PC-9 (cell line): ENCODE measurements around the gene SOD2. TPM values are rescaled to one million over a fixed set of nuclear protein-coding genes. Genes with fewer than 3 reads are reported as not detected.
A peak's percentile ranks its signal among the peaks of the same experiment; 100 is the strongest.
"Not testable (repeated sequence)": the region's sequence is repeated elsewhere in the genome, so short reads cannot be mapped to it uniquely, and the experiment has no call there.

Experiments used
- BruUV-seq: library from RNA; stranded (reverse); fragments of 400-500 nt; replicated peaks from 2 replicates; lab custom pipeline; 2021; lab: Mats Ljungman, UMichigan
- CTCF ChIA-PET: fragments of 300-600 bp; sonication (Branson Sonifier 250); formaldehyde crosslinking; loops from one replicate; lab custom pipeline; 2022; ENCODE audit warnings: antibody characterized with exemption; lab: Charles Lee
- POLR2A ChIA-PET: fragments of 300-600 bp; sonication (Branson Sonifier 250); formaldehyde crosslinking; loops from one replicate; lab custom pipeline; 2022; ENCODE audit warnings: antibody characterized with exemption; ENCODE audit not compliant: unreplicated experiment; lab: Charles Lee
- DNase-seq, 2 experiments: peaks; one replicate each; pipeline versions ENCODE4 v3.0.0 to v3.0.0-alpha.2; 2015 to 2022; ENCODE audit warnings: mixed read lengths in 1 of 2
- H2AFZ ChIP-seq: fragments of 200-600 bp; sonication (generic); 2 replicates; pipeline ENCODE4 v1.8.1; 2017; ENCODE audit warnings: antibody characterized with exemption
- H3F3A ChIP-seq: fragments of 200-600 bp; sonication (generic); 2 replicates; pipeline ENCODE4 v1.8.1; 2017; ENCODE audit warnings: antibody characterized with exemption, mild to moderate bottlenecking, low read depth; ENCODE audit not compliant: insufficient read depth
- H3K27ac ChIP-seq: fragments of 200-600 bp; sonication (generic); 2 replicates; pipeline ENCODE4 v1.6.1; 2016; ENCODE audit warnings: mixed run types
- H3K27me3 ChIP-seq: fragments of 200-600 bp; sonication (generic); 2 replicates; pipeline ENCODE4 v1.6.1; 2016; ENCODE audit warnings: low read depth, mixed run types; ENCODE audit not compliant: insufficient read depth
- H3K36me3 ChIP-seq: fragments of 200-600 bp; sonication (generic); 2 replicates; pipeline ENCODE4 v1.6.1; 2016; ENCODE audit warnings: low read depth, mixed run types
- H3K4me1 ChIP-seq: fragments of 200-600 bp; sonication (generic); replicated peaks from 2 replicates; pipeline ENCODE4 v1.6.1; 2016; ENCODE audit warnings: mixed run types; ENCODE audit not compliant: insufficient read depth
- H3K4me2 ChIP-seq: fragments of 200-600 bp; sonication (generic); 2 replicates; pipeline ENCODE4 v1.6.1; 2017; ENCODE audit warnings: mixed run types
- H3K4me3 ChIP-seq: fragments of 200-600 bp; sonication (generic); 2 replicates; pipeline ENCODE4 v1.6.1; 2016; ENCODE audit warnings: mixed run types
- H3K79me2 ChIP-seq: fragments of 200-600 bp; sonication (generic); 2 replicates; pipeline ENCODE4 v1.6.1; 2017; ENCODE audit warnings: low read depth, mixed run types
- H3K9me2 ChIP-seq: fragments of 200-600 bp; sonication (generic); 2 replicates; pipeline ENCODE4 v1.8.1; 2017; ENCODE audit warnings: mild to moderate bottlenecking; ENCODE audit not compliant: insufficient read depth
- H3K9me3 ChIP-seq: fragments of 200-600 bp; sonication (generic); 2 replicates; pipeline ENCODE4 v1.8.1; 2016; ENCODE audit warnings: low read depth; ENCODE audit not compliant: insufficient read depth
- H4K20me1 ChIP-seq: fragments of 200-600 bp; sonication (generic); 2 replicates; pipeline ENCODE4 v1.8.1; 2017; ENCODE audit not compliant: insufficient read depth
- EZH2 ChIP-seq: fragments of 200-600 bp; sonication (generic); IDR thresholded peaks from 2 replicates; pipeline ENCODE4 v1.8.0; 2017; ENCODE audit warnings: antibody characterized with exemption, low read depth
- intact Hi-C: fragments of 100-400 bp; cut with micrococcal nuclease; formaldehyde crosslinking; loops from one replicate; pipeline ENCODE4 v1.10.0; 2022; ENCODE audit not compliant: unreplicated experiment
- total RNA-seq: library from RNA; stranded (reverse); gene quantifications from 2 replicates; pipeline ENCODE4 v1.2.3, GENCODE V29; 2021
- TF ChIP-seq, protein P1 (sequence below): fragments of 200-600 bp; sonication (generic); conservative IDR thresholded peaks from 2 replicates; pipeline ENCODE4 v1.6.1; 2017; ENCODE audit warnings: mixed run types, antibody characterized with exemption, mild to moderate bottlenecking, moderate library complexity

The SOD2 gene
- total RNA-seq, 1 experiment from 2014 or later, result 63.3 TPM

GRCh38 chr6:159691133-159691962 lies 1.7 kb downstream of the SOD2 start:
- no TSS peak for BruUV-seq
- Histone ChIP-seq H3K36me3 (0 out of 2 replicates have a peak, but pooled peaks cover 6% of the 10 kb centered on the region), H3K4me1 (peaks cover 23% of the 10 kb centered on the region), H3K4me2 (peak overlapping the region; percentile 99), H3K79me2 (peaks cover 20% of the 10 kb centered on the region), H3K27me3 (no peaks in the 10 kb centered on the region), H3K27ac (peak overlapping the region; percentile 42; the same call in 1 of the 2 replicates), H2AFZ (peak overlapping the region; percentile 74), H3K9me3 (no peaks in the 10 kb centered on the region), H4K20me1 (no peaks in the 10 kb centered on the region), H3K9me2 (no peaks in the 10 kb centered on the region), H3K4me3 (peak overlapping the region; percentile 97; the same call in 1 of the 2 replicates), H3F3A (0 out of 2 replicates have a peak, but pooled peaks cover 14% of the 10 kb centered on the region)
- intact Hi-C loops, result loop anchor here (2.0 to 10.0 kb wide), 3 partner anchors 161 to 763 kb away; no protein-coding TSS in a partner anchor
- peak in 1 of 2 experiments; percentile 77 for DNase-seq
- CTCF ChIA-PET, result interaction anchor here (0.7 to 0.8 kb wide), 2 partner anchors 37 to 160 kb away, joined by 3 to 4 read pairs; no protein-coding TSS in a partner anchor
- TF ChIP-seq, protein P1, sequence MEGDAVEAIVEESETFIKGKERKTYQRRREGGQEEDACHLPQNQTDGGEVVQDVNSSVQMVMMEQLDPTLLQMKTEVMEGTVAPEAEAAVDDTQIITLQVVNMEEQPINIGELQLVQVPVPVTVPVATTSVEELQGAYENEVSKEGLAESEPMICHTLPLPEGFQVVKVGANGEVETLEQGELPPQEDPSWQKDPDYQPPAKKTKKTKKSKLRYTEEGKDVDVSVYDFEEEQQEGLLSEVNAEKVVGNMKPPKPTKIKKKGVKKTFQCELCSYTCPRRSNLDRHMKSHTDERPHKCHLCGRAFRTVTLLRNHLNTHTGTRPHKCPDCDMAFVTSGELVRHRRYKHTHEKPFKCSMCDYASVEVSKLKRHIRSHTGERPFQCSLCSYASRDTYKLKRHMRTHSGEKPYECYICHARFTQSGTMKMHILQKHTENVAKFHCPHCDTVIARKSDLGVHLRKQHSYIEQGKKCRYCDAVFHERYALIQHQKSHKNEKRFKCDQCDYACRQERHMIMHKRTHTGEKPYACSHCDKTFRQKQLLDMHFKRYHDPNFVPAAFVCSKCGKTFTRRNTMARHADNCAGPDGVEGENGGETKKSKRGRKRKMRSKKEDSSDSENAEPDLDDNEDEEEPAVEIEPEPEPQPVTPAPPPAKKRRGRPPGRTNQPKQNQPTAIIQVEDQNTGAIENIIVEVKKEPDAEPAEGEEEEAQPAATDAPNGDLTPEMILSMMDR, result peak; percentile 82
- no peak for TF ChIP-seq EZH2
- POLR2A ChIA-PET, result interaction anchor here (0.7 kb wide), 1 partner anchor 292 kb away, joined by 10 read pairs; no protein-coding TSS in a partner anchor

DNA sequence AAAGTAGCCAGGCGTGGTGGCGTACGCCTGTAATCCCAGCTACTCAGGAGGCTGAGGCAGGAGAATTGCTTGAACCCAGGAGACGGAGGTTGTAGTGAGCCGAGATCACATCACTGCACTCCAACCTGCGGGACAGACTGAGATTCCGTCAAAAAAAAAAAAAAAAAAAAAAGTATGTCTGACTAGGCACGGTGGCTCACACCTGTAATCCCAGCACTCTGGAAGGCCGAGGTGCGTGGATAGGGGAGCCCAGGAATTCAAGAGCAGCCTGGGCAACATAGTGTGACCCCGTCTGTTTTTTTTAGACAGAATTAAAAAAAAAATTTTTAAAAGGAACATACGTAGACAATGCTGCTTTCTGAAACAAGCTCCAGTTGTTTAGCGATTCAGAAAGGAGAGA lies 2.9 kb downstream of the SOD2 start:
- DNase-seq, H2AFZ ChIP-seq, H3K27me3 ChIP-seq, H3K36me3 ChIP-seq, H3K27ac ChIP-seq, BruUV-seq, H4K20me1 ChIP-seq, H3K4me3 ChIP-seq, POLR2A ChIA-PET, H3K9me2 ChIP-seq, H3K4me2 ChIP-seq, H3K9me3 ChIP-seq: not testable (repeated sequence)
- Histone ChIP-seq H3K4me1 (peaks cover 23% of the 10 kb centered on the region), H3K79me2 (peaks cover 20% of the 10 kb centered on the region), H3F3A (0 out of 2 replicates have a peak, but pooled peaks cover 13% of the 10 kb centered on the region)
- intact Hi-C loops, result loop anchor here (2.0 to 10.0 kb wide), 3 partner anchors 163 to 765 kb away; no protein-coding TSS in a partner anchor
- CTCF ChIA-PET, result interaction anchor here (0.6 to 0.7 kb wide), 2 partner anchors 100 to 717 kb away, joined by 4 read pairs; no protein-coding TSS in a partner anchor

- Histone ChIP-seq H3F3A (0 out of 2 replicates have a peak, but pooled peaks cover 9% of the 10 kb centered on the region), H3K9me2 (no peaks in the 10 kb centered on the region), H3K27ac (no peak overlapping the region), H3K9me3 (no peaks in the 10 kb centered on the region), H3K4me2 (no peak overlapping the region), H3K36me3 (peaks cover 9% of the 10 kb centered on the region; the same call in 1 of the 2 replicates), H3K4me3 (no peak overlapping the region), H3K27me3 (no peaks in the 10 kb centered on the region), H2AFZ (no peak overlapping the region), H3K79me2 (peaks cover 20% of the 10 kb centered on the region), H4K20me1 (no peaks in the 10 kb centered on the region), H3K4me1 (peaks cover 19% of the 10 kb centered on the region)
- CTCF ChIA-PET, result no interaction called here
- TF ChIP-seq EZH2, result no peak
- TF ChIP-seq, protein P1, result no peak
- no peak for DNase-seq
- no TSS peak for BruUV-seq
- intact Hi-C loops, result no loop called here
- POLR2A ChIA-PET, result no interaction called here
These were observed 4.0 kb downstream of the SOD2 start for GRCh38 chr6:159689001-159689400.
